ENCODE results near the gene HNRNPDL.

The HNRNPDL gene

DNA sequence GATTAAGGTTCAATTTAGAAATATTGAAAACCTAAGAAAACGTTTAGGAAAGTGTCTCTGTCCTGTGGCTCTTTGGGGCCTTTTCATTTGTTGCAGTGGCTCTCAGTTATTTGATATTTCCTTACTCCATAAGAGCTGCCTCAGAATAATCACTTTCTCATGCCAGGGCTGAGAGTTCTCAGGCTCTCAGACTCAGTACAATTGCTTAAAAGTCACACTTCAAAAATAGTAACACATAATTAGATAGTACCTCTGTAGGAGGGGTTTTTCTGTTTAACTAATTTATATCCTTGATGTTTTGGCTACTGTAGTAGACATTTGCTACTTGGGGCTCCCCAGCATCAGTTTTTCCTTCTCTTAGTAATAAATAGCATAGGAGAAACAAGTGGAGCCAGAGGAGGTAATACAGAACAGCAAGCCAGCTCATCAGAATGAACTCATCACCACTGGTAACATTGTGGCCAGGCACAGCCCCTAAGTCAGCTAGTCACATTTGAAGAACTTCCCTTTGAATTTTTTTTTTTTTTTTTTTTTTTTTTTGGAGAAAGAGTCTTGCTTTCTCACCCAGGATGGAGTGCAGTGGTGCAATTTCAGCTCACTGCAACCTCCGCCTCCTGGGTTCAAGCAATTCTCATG, 48.5 kb downstream of the HNRNPDL start:
- no peak for DNase-seq

GRCh38 chr4:82381235-82381634, 49.0 kb downstream of the HNRNPDL start:
- no peak for DNase-seq

DNA sequence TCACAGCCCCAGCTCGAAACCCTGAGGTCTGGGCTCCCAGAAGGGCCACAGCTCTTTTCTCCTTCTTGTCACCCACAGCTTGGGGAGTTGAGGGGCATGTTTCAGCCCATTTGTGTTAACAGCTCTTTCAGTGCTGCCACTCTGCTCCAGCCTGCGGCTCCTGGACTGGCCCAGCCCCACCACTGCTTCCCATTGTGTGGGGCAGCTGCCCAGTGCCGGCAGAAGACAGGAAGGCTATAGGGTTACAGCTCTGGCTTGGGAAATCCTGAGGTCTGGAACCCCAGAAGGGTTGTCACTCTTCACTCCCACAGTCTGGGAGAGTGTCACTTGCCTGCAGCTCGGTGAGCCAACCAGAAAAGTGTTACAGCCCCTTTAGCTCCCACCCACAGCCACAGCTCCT, 49.4 kb downstream of the HNRNPDL start:
- no peak for DNase-seq

DNA sequence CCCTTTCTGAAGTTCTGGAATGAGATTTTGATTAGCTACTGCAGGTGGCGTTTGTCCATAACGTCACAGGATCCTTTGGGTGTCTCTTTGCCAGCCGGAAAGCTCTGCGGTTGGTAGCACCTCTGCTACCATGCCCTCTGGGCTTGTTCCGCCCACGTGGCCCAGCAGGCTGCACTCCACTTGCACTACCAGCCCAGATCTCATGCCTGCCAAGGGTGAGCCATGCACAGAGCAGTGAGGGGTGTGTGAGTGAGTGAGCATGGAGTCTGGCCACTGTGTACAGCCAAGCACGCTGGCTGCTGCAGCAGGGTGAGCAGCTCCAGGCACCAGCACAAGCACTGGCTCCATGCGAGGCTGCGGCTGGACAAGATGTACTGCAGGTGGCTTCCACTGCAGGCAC, 49.9 kb downstream of the HNRNPDL start:
- no peak for DNase-seq

DNA sequence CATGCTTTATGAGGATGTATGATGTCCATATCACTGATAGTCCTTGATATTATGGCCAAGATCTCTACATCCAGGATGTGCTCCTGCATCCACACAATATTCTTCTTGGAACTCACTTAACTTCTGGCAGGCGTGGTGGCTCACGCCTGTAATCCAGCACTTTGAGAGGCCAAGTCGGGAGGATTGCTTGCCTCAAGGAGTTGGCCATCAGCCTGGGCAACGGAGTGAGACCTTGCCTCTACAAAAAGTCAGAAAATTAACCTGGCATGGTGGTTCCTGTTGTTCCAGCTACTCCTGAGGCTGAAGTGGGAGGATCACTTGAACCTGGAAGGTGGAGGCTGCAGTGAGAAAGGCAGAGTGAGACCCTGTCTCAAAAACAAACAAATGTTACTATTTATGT, 54.2 kb downstream of the HNRNPDL start:
- no peak for DNase-seq

DNA sequence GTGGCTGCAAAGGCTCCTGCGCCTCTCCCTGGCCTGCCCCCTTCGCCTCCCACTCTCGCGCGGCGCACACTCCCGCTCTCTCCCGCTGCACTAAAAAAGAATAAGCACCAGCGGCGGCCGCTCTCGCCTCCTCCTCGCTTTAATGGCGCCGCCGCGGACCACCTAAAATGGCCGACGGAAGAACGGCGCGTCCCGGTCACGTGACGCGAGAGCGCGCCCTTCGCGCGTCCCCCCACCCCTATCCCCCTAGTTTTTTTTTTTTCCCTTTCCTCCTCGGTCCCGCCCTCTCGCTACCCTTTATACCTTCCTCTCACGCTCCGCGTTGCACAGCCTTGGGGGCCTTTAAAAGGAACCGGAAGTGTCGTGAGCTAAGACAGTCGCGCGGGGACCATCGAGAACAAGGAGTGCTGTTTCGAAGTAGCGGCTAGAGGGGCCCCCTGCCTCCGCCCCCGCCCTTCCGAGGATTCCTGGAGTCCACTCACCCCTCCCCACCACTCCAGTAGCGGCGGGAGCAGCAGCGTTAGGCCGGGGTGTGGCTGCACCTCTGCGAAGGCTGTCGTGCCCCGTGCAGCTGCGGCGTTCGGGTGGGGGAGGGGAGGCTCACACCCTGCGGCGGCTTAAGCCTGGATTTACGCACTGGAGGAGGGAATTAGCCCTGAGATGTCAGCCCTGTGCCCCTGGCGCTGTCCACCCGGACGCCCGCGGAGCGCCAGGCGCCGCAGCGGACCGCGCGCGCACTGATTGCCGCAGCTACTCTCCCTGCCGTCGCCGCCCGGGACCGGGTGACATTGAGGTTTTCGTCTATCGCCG, 56.2 kb downstream of the HNRNPDL start, which contains the start of gene HNRNPD:
Gene HNRNPD (minus strand): TSS at position 176 of the 810 bp plus-strand sequence. CDS start 313 bp downstream, outside the sequence.
- peak; percentile 98 for DNase-seq

GRCh38 chr4:82373486-82373815, 56.8 kb downstream of the HNRNPDL start:
- no peak for DNase-seq

Data from GF-D8 (cell line).